Left renal pelvis (tissue), 4 donors: ENCODE measurements around the gene SRMS. TPM values are rescaled to one million over a fixed set of nuclear protein-coding genes. Genes with fewer than 3 reads are reported as not detected.
A peak's percentile ranks its signal among the peaks of the same experiment; 100 is the strongest.
"Not testable (repeated sequence)": the region's sequence is repeated elsewhere in the genome, so short reads cannot be mapped to it uniquely, and the experiment has no call there.

Experiments
- DNase-seq, 4 donors: peaks; one replicate each; pipeline ENCODE4 v3.0.0-alpha.2; 2013; ENCODE audit warnings: low read depth in 4 of 4, low spot score in 3 of 4
- polyA plus RNA-seq, 4 donors: library from polyadenylated mRNA; unstranded; fragments of 120-200 nt; gene quantifications; one replicate each; pipeline ENCODE4 v1.2.1, GENCODE V29; 2013; ENCODE audit not compliant: insufficient read length in 4 of 4

Gene SRMS
- polyA plus RNA-seq, 4 donors = 0.14 to 0.26 (median 0.17) TPM; not detected in 1

GRCh38 chr20:63580796-63581461 lies 33.4 kb upstream of the SRMS start:
- peak in 1 of 4 donors; percentile 18 for DNase-seq

GRCh38 chr20:63579017-63579694 lies 31.6 kb upstream of the SRMS start:
- DNase-seq = no peak

GRCh38 chr20:63578224-63579016 lies 30.9 kb upstream of the SRMS start:
- no peak for DNase-seq

- no peak for DNase-seq
Measured at GRCh38 chr20:63577317-63577894, 29.9 kb upstream of the SRMS start.

GRCh38 chr20:63576311-63576710 lies 28.8 kb upstream of the SRMS start:
- no peak for DNase-seq

GRCh38 chr20:63574829-63575743 lies 27.5 kb upstream of the SRMS start:
- no peak for DNase-seq

DNA sequence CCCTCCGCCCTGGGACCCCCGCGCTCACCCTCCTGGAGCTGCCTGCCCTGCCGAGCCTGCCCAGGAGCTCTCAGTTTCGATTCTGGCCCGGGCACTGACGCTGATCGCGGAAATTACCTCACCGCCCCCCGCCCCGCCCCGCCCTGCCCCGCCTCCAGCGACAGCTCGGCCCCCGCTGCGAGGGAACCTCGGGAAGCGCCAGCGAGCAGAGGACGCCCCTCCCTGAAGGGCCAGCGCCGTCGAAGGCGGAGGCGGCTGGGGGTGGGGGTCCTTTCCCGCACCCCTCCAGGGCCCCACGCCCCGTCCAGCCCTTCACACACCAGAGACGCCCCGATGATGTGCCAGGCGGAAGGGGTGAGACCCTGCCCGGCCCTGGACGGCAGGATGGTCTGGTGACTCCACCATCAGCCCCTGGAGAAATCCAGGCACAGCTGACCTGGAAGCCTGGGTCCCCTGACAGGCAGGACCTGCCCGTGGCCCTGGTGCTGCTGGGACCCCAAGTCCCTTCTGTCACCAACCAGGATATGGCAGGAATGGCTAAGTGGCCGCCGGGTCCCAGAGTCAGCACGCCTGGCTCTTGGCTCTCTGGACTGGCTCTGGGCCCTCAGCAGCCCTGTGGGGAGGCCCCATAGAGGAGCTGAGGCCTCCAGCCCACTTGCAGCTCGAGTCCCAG lies 26.7 kb upstream of the SRMS start, which contains the start of gene HELZ2:
Gene HELZ2 (minus strand): TSS at position 84 of the 673 bp plus-strand sequence. CDS start 1,854 bp downstream, outside the sequence.
- DNase-seq = peak in 1 of 4 donors; percentile 31

- DNase-seq = no peak
Measured at GRCh38 chr20:63573647-63574131, 26.1 kb upstream of the SRMS start.

- DNase-seq = no peak
Measured at GRCh38 chr20:63572788-63573646, 25.5 kb upstream of the SRMS start.

DNA sequence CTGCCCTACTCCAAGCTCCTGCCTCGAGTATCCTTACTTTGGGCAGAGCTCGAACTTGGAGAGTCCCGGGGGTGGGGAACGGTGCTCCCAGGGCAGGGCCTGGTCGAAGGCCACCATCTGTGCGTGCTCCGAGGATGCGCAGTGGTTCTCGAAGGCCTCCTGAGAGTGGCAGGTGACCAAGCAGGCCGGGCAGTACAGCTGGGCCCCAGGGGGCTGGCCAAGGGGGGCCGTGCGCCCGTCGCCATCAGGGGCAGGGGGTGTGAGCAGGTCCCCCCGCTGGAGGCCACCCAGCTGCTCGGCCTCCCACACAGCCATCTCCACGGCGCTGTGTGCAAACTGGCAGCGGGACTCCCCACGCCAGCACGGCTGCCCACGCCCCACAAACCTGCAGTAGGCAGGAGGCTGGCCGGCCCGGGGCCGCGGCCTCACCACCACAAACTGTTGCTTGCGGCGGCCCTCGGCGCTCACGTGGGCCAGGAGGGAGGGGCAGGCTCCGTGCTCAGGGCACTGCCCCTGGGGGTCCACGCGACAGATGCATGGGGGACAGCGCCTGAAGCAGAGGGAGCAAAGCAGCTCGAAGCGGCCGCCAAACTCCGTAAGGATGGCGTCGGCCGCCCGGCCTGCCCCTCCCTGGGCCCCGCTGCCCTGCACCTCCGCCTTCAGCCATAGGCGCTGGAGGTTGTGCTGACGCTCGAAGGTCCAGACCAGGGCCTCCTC lies 24.7 kb upstream of the SRMS start:
- DNase-seq = no peak

DNA sequence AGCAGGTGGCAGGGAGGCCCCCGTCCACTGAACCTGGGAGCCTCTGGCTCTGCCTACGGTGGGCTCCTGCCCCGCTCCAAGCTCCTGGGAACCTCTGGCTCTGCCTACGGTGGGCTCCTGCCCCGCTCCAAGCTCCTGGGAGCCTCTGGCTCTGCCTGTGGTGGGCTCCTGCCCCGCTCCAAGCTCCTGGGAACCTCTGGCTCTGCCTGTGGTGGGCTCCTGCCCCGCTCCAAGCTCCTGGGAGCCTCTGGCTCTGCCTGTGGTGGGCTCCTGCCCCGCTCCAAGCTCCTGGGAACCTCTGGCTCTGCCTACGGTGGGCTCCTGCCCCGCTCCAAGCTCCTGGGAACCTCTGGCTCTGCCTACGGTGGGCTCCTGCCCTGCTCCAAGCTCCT lies 23.5 kb upstream of the SRMS start:
- DNase-seq = not testable (repeated sequence)

DNA sequence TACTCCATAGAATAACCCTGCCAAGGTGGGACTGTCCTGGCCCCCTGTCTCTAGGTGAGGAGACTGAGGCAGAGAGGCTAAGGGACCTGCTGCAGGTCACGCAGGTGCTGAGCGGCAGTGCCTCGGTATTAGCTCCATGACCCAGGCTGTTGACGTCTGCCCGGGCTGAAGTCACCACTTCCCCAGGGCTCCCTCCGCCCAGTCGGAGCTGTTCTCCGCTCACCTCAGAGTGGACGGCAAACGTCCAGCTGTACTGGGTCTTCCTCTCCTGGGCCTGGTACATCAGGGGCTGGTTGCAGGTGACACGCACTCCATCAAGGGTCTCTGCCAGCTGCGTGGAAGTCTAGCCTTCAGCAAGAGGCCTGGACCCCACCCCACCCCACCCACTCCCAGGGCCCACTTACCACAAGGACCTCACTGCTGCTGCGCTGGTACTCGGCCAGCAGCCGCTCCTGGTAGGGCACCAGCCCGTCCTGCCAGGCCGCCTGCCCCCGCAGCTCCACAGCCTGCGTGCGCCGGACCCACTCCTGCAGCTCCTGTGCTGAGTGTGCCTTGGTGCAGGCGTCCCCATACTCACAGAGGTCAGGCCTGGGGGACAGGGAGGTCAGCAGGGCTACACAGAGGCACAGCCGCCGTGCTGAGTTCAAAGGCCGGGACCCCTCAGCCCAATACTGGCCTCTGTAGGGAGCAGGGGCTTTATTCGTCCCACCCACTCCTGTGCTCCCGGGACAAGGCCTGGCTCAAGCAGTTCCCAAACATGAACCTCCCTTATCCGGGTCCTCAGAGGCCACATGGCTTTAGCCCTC lies 22.9 kb upstream of the SRMS start:
- DNase-seq = no peak

- DNase-seq = no peak
Measured at GRCh38 chr20:63568986-63569949, 21.7 kb upstream of the SRMS start.

- no peak for DNase-seq
Measured at GRCh38 chr20:63568170-63568981, 20.8 kb upstream of the SRMS start.
